Urothelium cell line (cell line): ENCODE results near the gene TRMT1.
A peak's percentile ranks its signal among the peaks of the same experiment; 100 is the strongest.

Source experiments
- DNase-seq: peaks from one replicate; pipeline ENCODE4 v3.0.0; 2011; ENCODE audit warnings: low spot score, mixed read lengths
- FAIRE-seq: peaks from 2 replicates; lab custom pipeline; 2011; peaks lifted over from hg19 to GRCh38; lab: Jason Lieb, UNC

Gene TRMT1

DNA sequence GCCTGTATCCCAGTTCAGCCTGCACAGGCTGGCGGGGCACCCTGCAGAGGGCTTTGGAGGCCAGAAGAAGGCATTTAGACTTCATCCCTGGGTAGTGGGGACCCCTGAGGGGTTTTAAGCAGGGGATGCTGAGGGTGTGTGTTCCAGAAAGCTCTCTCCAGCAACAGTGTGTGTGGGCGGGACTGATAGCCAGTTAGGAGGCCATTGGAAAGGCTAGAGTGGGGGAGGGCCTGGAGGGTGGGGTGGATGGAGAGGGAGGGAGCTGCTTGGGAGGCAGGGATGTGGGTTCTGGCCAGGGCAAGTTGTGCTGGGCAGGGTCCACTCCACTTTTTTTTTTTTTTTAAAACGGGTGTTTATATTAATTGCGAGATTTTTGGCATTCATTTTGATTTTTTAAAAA is 42.2 kb downstream of the TRMT1 start:
- DNase-seq = no peak
- no peak for FAIRE-seq

- FAIRE-seq (no peak), DNase-seq (no peak)
These were observed 43.3 kb downstream of the TRMT1 start for GRCh38 chr19:13073263-13073662.

GRCh38 chr19:13072188-13072908 is 44.2 kb downstream of the TRMT1 start:
- FAIRE-seq (no peak), DNase-seq (no peak)

DNA sequence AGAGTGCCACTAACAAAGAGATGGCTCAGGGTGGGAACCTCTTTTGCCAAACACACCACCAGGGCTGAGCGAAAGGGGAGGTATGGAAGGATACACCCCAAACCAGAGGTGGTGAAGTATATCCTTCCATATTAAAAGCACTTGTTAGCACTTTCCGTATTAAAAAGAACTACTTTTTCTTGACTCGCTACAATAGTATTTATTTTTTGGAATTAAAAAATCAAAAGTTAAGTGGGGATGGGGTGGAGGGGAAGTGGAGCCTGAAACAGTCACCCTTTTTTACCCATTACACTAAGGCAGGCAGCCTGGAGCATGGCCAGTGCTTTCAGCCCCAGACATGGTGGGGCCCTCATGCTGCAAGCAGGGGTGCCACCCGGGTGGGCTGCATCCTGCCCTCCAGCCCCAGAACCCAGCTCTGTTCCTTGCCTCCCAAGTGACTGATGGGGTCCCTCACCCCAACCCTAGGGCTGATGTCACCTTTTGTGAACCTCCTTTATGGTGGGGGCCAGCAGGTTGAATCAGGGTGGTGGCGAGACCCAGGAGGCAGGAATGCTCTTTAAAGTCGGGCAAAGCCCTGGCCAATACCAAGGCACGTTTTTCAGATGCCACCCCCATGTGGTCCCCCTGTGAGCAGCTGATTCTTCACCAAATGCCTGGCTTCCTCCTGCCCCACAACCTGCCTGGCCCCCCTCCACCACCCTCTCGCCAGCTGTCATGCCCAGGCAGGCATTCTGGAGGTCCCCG is 44.9 kb downstream of the TRMT1 start:
- DNase-seq (no peak), FAIRE-seq (no peak)

GRCh38 chr19:13070425-13071140 is 46.0 kb downstream of the TRMT1 start:
- FAIRE-seq = no peak
- no peak for DNase-seq

GRCh38 chr19:13069415-13070359 is 46.9 kb downstream of the TRMT1 start:
- FAIRE-seq (no peak), DNase-seq (no peak)

GRCh38 chr19:13068085-13068846 is 48.3 kb downstream of the TRMT1 start:
- no peak for FAIRE-seq
- no peak for DNase-seq

DNA sequence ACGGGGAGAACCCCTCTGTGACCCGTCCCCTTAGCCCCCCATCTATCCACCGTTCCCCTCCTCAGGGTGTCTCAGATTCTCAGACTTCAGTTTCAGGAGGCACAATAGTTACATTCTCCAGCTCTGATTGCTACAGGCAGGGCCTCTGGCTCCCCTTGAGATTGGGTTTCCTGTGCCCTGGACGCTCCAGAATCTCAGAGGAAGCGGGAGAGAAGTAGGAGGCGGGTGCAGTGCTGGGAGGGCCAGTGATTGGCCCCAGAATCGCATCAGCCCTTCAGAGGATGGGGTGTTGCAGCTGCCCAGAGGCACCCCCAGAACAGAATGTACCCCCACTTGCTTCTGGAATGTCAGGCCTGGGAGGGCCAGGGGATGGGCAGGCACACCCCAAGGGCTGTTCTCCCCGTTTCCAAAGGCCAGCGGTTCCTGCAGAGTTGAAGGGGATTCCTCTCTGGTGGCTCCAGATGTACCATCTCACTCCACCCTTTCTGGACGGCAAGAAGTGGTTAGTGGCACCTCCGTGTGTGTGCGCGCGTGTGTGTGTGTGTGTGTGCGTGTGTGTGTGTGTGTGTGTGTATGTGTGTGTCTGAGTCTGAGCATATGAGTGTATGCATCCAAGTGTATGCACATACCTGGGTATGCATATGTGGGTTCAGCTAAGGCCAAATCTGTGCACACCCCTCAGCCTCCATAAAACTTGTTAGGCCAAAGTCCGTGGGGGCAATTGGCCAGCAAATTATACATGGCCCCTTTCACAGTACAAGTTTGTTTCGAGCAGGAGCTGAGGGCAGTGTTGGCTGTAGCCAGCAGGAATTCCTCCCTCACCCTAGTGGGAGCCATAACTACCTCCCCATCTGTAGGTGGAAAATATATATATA is 49.4 kb downstream of the TRMT1 start:
- FAIRE-seq = no peak
- no peak for DNase-seq

DNA sequence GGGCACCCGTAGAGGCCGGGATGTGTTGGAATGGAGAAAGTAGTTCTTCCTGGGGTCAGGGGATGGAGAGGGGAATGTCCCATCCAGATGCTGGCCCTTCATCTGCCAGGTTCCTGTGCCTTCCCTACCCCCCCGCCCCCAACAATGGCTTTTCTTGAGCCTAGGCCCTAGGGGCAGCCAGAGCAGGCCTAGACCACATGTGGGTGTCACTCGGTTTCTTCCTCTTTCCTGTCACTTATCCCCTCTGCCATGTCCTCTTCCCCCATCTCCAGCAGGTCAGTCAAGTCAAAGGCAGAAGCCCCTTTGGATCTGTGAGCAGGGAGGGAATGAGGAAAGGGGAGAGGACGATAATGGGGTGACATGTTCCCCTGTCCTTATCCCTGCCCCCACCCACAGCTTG is 50.3 kb downstream of the TRMT1 start:
- DNase-seq (no peak), FAIRE-seq (no peak)

DNA sequence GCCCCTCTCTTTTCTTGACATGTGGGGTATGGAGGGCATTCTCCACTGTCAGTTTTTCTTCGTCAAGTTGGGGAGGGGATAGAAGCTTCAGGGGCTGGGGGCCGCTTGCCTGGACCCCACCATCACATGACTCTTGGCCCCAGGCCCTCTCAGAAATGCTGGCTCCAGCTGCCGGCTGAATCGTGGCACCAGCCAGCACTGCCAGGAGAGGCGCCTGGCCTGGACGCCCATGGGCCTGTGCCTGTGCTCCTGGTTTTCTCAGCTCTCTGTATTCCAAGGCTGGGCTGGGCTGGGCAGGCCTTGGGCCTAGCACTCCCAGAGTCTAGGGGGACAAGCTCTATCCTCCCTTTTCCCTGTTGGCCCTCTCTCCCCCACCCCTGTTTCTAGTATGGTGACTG is 52.4 kb downstream of the TRMT1 start:
- DNase-seq (no peak), FAIRE-seq (no peak)

DNA sequence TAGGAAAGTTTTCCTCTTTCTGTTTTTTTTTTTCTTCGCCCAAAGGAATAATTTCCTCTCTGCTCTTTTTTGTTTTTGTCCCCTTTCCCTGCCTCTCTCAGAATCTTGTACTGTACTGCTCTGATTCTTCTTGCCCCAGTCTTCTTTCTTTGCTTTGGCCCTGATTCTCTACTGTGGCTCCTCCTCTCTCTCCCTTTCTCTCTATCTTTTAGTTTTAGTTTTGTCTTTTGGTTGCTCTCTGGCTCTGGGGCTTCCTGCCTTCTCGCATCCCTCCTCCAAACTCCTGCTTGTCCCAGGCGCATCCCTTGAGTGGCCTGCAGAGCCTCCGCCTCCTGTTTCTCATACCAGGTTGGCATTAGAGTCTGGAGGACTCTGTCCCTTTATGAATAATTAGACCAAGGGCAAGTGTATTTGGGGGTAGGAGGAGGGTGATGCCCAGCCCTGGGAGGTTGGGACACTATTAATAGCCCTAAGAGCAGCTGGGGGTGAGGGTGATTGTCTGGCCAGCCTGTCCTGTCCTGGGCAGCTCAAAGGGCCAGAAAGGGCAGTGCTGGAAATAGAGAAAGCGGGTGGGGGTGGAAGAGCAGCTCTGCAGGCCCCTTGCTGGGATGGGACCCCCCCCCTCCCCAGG is 53.0 kb downstream of the TRMT1 start:
- no peak for FAIRE-seq

GRCh38 chr19:13062317-13062716 is 54.2 kb downstream of the TRMT1 start:
- DNase-seq (no peak), FAIRE-seq (no peak)

More for the DNA sequence above, 53.0 kb downstream of the TRMT1 start:
- no peak for DNase-seq

DNA sequence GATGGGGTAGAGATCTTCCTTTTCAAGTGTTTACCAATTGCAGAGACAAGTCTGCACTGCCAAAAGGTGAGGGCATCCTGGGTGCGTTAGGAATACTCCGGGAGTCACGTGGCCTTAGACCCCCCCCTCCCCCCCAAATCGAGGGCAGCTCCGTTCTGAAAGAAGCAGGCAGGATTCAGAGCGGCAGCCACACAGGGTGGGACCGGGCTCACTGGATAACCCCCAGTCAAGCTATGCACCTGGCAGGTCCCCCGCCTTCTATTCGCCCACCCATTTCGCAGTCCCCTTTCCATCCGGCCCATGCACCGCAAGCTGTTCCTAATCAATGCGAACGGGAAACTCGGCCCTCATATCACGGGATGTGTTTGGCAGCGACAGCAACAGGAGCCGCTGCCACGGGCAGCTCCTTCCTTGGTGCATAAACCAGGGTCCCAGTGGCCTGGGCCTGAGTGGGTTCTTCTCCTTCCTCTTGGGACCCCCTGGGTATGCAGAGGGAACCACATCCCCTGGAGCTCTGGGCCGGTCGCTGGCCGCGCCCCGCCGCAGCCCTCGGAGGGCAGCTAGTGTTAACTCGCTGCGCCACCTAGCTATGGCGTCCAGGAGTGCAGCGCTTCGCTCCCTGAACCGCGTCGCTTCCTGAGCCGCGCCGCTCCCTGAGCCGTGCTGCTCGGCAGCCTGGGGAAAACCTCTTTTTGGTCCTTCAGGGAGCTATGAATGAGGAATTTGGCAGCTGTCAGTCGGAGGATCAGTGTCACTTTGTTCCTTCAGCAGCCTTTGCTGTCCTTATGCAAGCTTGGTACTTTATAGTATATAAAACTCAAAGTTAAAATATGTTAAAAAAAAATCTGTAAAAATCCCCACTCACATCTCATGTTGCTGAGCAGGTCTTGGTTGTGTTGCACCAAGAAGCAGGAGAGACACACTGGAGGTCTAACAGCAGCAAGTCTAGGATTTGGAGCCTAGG is 55.3 kb downstream of the TRMT1 start:
- DNase-seq = peak; percentile 80
- peak; percentile 40 for FAIRE-seq

DNA sequence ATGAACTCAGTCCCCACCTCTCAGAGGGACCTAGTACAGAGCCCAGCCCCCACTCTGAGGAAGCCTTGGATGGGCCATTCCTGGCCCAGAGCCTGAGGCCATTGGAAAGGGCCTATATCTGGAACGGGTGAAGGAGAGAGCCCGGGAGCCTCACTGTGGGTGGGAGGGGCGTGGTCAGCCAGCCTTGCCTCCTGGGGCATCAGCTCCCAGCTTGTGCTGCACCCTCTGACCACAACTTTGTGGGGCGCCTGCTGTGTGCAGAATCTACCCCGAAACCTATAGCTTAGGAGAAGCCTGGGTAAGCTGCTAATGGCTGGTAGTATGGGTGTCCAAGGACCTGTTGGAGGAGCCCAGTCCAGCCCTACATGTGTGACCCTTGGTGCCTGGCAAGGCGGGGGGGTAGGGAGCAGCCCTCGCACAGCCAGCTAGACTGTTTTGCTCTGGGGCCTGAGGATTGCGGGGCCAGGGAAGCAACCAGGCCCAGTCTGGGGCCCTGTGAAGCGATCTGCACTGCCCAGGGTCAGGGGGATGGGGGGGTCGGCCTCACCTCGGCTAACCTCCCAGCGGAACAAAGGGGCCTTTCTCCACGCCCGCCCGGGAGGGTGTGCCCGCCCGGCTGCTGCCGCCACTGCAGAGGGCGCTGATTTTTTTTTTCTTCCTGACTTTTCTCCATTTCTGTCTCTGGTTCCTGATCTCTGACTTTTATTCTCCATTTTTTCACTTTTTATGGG is 56.1 kb downstream of the TRMT1 start:
- DNase-seq (peak; percentile 64), FAIRE-seq (no peak)

DNA sequence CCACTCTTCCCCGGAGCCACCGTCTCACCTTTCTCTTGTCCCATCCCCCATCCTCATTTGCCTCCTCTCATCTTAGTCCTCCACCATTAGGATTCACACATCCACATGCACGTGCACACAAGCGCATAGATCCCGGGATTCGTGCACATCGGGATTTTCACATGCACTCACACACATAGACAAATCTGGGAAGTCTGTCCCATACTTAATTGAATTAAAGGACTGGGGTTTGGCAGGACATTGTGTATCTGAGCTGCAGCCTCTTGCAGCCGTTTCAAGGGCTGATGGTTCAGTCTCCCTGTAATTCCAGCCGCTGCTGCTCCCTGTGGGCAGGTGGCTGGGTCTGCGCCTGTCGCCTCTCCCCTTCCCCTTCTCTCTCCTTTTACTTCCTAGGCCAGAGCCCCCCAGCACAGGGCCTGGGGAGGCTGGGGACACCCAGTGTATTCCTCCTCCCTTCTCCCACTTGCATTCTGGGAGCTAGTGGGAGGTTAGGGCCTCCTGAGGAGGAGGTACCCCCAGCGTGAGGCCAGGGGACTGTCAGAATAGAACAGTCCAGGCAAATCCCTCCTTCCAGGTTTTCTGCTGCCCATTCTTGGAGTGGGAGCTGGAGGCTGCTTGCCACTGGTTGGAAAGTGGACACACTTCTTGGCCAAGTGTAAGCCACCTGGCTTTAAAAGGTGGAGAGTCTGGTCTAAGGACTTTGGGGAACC is 57.4 kb downstream of the TRMT1 start:
- FAIRE-seq (no peak), DNase-seq (no peak)

GRCh38 chr19:13057744-13058143 is 58.8 kb downstream of the TRMT1 start:
- no peak for FAIRE-seq
- DNase-seq = no peak
